H1 (cell line): ENCODE results near the gene ASCC3.

ENCODE experiments used
- CTCF ChIP-seq, 3 experiments: IDR thresholded peaks; 1 replicate in 2 of 3; 2 replicates in 1 of 3; pipeline versions ENCODE4 v1.5.1 to v1.6.1; 2011; ENCODE audit warnings: low read length in 3 of 3, mild to moderate bottlenecking in 3 of 3, inconsistent platforms in 2 of 3, low read depth in 1 of 3, moderate library complexity in 1 of 3; ENCODE audit not compliant: insufficient read depth in 1 of 3; ENCODE audit errors: control extremely low read depth in 1 of 3
- POLR2A ChIP-seq, 2 experiments: IDR thresholded peaks; 1 replicate in 1 of 2; 2 replicates in 1 of 2; pipeline ENCODE4 v1.6.1; 2011; ENCODE audit warnings: low read depth in 2 of 2, low read length in 2 of 2, mild to moderate bottlenecking in 2 of 2; ENCODE audit errors: control extremely low read depth in 1 of 2
- RFX5 ChIP-seq: IDR thresholded peaks from 2 replicates; pipeline ENCODE4 v1.6.1; 2011; ENCODE audit warnings: low read depth, low read length, improper control_type of control experiment, borderline replicate concordance
- TBP ChIP-seq: IDR thresholded peaks from 2 replicates; pipeline ENCODE4 v1.6.1; 2011; ENCODE audit warnings: low read depth, low read length, improper control_type of control experiment
- YY1 ChIP-seq: IDR thresholded peaks from 2 replicates; pipeline ENCODE4 v1.6.1; 2011; ENCODE audit warnings: low read depth, mild to moderate bottlenecking, low read length

GRCh38 chr6:100626721-100627120 lies 254.4 kb downstream of the ASCC3 start:
- no peak for TF ChIP-seq POLR2A (IDR thresholded peaks at IDR 0.05; ENCODE audit: control extremely low read depth in 1 of 2, low read depth in 2 of 2, low read length in 2 of 2)
- no peak for TF ChIP-seq YY1
- no peak for TF ChIP-seq CTCF (IDR thresholded peaks at IDR 0.05; ENCODE audit: control extremely low read depth in 1 of 3, insufficient read depth in 1 of 3, low read depth in 1 of 3, low read length in 3 of 3)
- no peak for TF ChIP-seq RFX5
- TF ChIP-seq TBP, result no peak
